Suprapubic skin (tissue), 4 donors: ENCODE data around the gene ROPN1. TPM values are rescaled to one million over a fixed set of nuclear protein-coding genes. Genes with fewer than 3 reads are reported as not detected.
A peak's percentile ranks its signal among the peaks of the same experiment; 100 is the strongest.
"Not testable (repeated sequence)": the region's sequence is repeated elsewhere in the genome, so short reads cannot be mapped to it uniquely, and the experiment has no call there.

Source experiments
- DNase-seq, 2 donors: peaks; one replicate each; pipeline ENCODE4 v3.0.0-alpha.2; 2019; ENCODE audit warnings: low spot score in 2 of 2
- H3K27ac ChIP-seq: fragments of 200-600 bp; sonication (generic); one replicate; pipeline ENCODE4 v1.5.1; 2019
- H3K27me3 ChIP-seq: fragments of 200-600 bp; sonication (generic); one replicate; pipeline ENCODE4 v1.5.1; 2019
- H3K36me3 ChIP-seq: fragments of 200-600 bp; sonication (generic); one replicate; pipeline ENCODE4 v1.5.1; 2019
- H3K4me1 ChIP-seq: fragments of 200-600 bp; sonication (generic); one replicate; pipeline ENCODE4 v1.5.1; 2019
- H3K4me3 ChIP-seq: fragments of 200-600 bp; sonication (generic); one replicate; pipeline ENCODE4 v1.5.1; 2019; ENCODE audit warnings: mild to moderate bottlenecking
- H3K9me3 ChIP-seq: fragments of 200-600 bp; sonication (generic); one replicate; pipeline ENCODE4 v1.5.1; 2019
- CTCF ChIP-seq, 2 donors: fragments of 200-600 bp in 1 of 2; fragments of 450-650 bp in 1 of 2; sonication (generic) in 1 of 2; IDR thresholded peaks; one replicate each; pipeline ENCODE4 v1.5.1; 2016 to 2019; ENCODE audit warnings: antibody characterized with exemption in 2 of 2, mild to moderate bottlenecking in 1 of 2, moderate library complexity in 1 of 2
- EP300 ChIP-seq: sonication (generic); formaldehyde crosslinking; IDR thresholded peaks from one replicate; pipeline ENCODE4 v1.6.1; 2017; ENCODE audit warnings: antibody characterized with exemption
- POLR2A ChIP-seq, 2 donors: fragments of 450-650 bp; IDR thresholded peaks; one replicate each; pipeline ENCODE4 v1.6.1; 2017; ENCODE audit warnings: antibody characterized with exemption in 2 of 2, mild to moderate bottlenecking in 2 of 2, moderate library complexity in 2 of 2
- POLR2AphosphoS5 ChIP-seq, 3 donors: sonication (generic); formaldehyde crosslinking; IDR thresholded peaks; one replicate each; pipeline ENCODE4 v1.6.1; 2017; ENCODE audit warnings: antibody characterized with exemption in 3 of 3
- WGBS: methylation state at CpG from one replicate; pipeline ENCODE4 v1.1.5; 2018; 5-methylcytosine and 5-hydroxymethylcytosine counted together
- total RNA-seq, 4 donors: library from RNA; depleted of rRNA; stranded (reverse); fragments of >200 nt; gene quantifications; one replicate each; pipeline ENCODE4 v1.1.0, GENCODE V29; 2016

Gene ROPN1
- total RNA-seq, 4 donors from 2014 or later, result 1.4 to 6.0 (median 2.4) TPM

GRCh38 chr3:123984957-123985356 lies 7.0 kb downstream of the ROPN1 start:
- DNase-seq, result no peak
- WGBS, result 82% methylated on average over 3 of the region's 3 CpGs
- Histone ChIP-seq H3K4me3 (no peak overlapping the region), H3K27me3 (peaks cover 27% of the 10 kb centered on the region), H3K27ac (no peak overlapping the region), H3K4me1 (peaks cover 3% of the 10 kb centered on the region), H3K9me3 (no peaks in the 10 kb centered on the region), H3K36me3 (no peaks in the 10 kb centered on the region)
- TF ChIP-seq CTCF (IDR thresholded peaks at IDR 0.05) (no peak), EP300 (no peak), POLR2AphosphoS5 (IDR thresholded peaks at IDR 0.05) (no peak), POLR2A (IDR thresholded peaks at IDR 0.05) (no peak)

- Histone ChIP-seq H3K4me3 (no peak overlapping the region), H3K27ac (no peak overlapping the region), H3K27me3 (peaks cover 23% of the 10 kb centered on the region), H3K36me3 (no peaks in the 10 kb centered on the region), H3K4me1 (peaks cover 5% of the 10 kb centered on the region), H3K9me3 (no peaks in the 10 kb centered on the region)
- no peak for DNase-seq
- TF ChIP-seq EP300 (no peak), POLR2A (IDR thresholded peaks at IDR 0.05) (no peak), POLR2AphosphoS5 (IDR thresholded peaks at IDR 0.05) (no peak), CTCF (IDR thresholded peaks at IDR 0.05) (no peak)
- 92% methylated on average over 1 of the region's 1 CpG for WGBS
These were observed 7.6 kb downstream of the ROPN1 start for GRCh38 chr3:123984350-123984749.

- DNase-seq, H3K9me3 ChIP-seq, H3K27ac ChIP-seq, H3K4me3 ChIP-seq, H3K36me3 ChIP-seq, H3K4me1 ChIP-seq: not testable (repeated sequence)
- peaks cover 12% of the 10 kb centered on the region for H3K27me3 ChIP-seq
- 67% methylated on average over 4 of the region's 4 CpGs for WGBS
These were observed 10.6 kb downstream of the ROPN1 start for GRCh38 chr3:123981317-123981716.

GRCh38 chr3:123980539-123980938 lies 11.4 kb downstream of the ROPN1 start:
- DNase-seq, result no peak
- peaks cover 5% of the 10 kb centered on the region for H3K4me1 ChIP-seq
- H3K27me3 ChIP-seq, result peaks cover 12% of the 10 kb centered on the region
- H3K36me3 ChIP-seq, result no peaks in the 10 kb centered on the region
- no peak overlapping the region for H3K4me3 ChIP-seq
- no peak overlapping the region for H3K27ac ChIP-seq
- TF ChIP-seq CTCF (IDR thresholded peaks at IDR 0.05) (no peak), POLR2AphosphoS5 (IDR thresholded peaks at IDR 0.05) (no peak), EP300 (no peak)
- 80% methylated on average over 4 of the region's 4 CpGs for WGBS
- H3K9me3 ChIP-seq, result no peaks in the 10 kb centered on the region

- 10% methylated on average over 25 of the region's 29 CpGs for WGBS
- DNase-seq, result not testable (repeated sequence)
- TF ChIP-seq CTCF (IDR thresholded peaks at IDR 0.05), result peak; percentile 43 to 71
These were observed 12.1 kb downstream of the ROPN1 start for GRCh38 chr3:123979525-123980501.

GRCh38 chr3:123976904-123977303 lies 15.0 kb downstream of the ROPN1 start:
- WGBS, result 90% methylated on average over 7 of the region's 7 CpGs
- peak overlapping the region; percentile 59 for H3K27ac ChIP-seq
- DNase-seq, result not testable (repeated sequence)

More at GRCh38 chr3:123979525-123980501, 12.1 kb downstream of the ROPN1 start:
- H3K27me3 ChIP-seq, result peaks cover 12% of the 10 kb centered on the region
- H3K36me3 ChIP-seq, H3K27ac ChIP-seq, H3K9me3 ChIP-seq, H3K4me1 ChIP-seq: not testable (repeated sequence)
- H3K4me3 ChIP-seq, result peak overlapping the region; percentile 38

GRCh38 chr3:123976181-123976898 lies 15.6 kb downstream of the ROPN1 start:
- H3K4me3 ChIP-seq, H3K9me3 ChIP-seq, H3K27me3 ChIP-seq, H3K36me3 ChIP-seq, DNase-seq, H3K4me1 ChIP-seq: not testable (repeated sequence)
- H3K27ac ChIP-seq, result peak overlapping the region; percentile 18
- 67% methylated on average over 4 of the region's 4 CpGs for WGBS

More at GRCh38 chr3:123976904-123977303, 15.0 kb downstream of the ROPN1 start:
- not testable (repeated sequence) for H3K9me3 ChIP-seq, H3K4me1 ChIP-seq, H3K4me3 ChIP-seq, H3K27me3 ChIP-seq, H3K36me3 ChIP-seq

GRCh38 chr3:123975030-123975429 lies 16.9 kb downstream of the ROPN1 start:
- not testable (repeated sequence) for DNase-seq, H3K4me1 ChIP-seq, H3K27me3 ChIP-seq, H3K4me3 ChIP-seq, H3K27ac ChIP-seq, H3K36me3 ChIP-seq, H3K9me3 ChIP-seq
- WGBS, result 88% methylated on average over 3 of the region's 7 CpGs
